Brain microvascular endothelial cell (primary cell): Measurements from ENCODE around the gene UPF2.

Source experiments
- DNase-seq: peaks from one replicate; pipeline ENCODE4 v3.0.0-alpha.2; 2020
- H3K27ac ChIP-seq: fragments of 250-450 bp; sonication (Bioruptor Pico); 2 replicates; pipeline ENCODE4 v1.5.1; 2020; ENCODE audit warnings: mild to moderate bottlenecking, moderate library complexity
- H3K27me3 ChIP-seq: fragments of 250-450 bp; sonication (Bioruptor Pico); replicated peaks from 2 replicates; pipeline ENCODE4 v1.5.1; 2020; ENCODE audit warnings: mild to moderate bottlenecking
- H3K36me3 ChIP-seq: fragments of 250-450 bp; sonication (Bioruptor Pico); replicated peaks from 2 replicates; pipeline ENCODE4 v1.5.1; 2020; ENCODE audit warnings: mild to moderate bottlenecking
- H3K4me3 ChIP-seq: 2 replicates; pipeline ENCODE4 v1.5.1; 2011; ENCODE audit warnings: low read depth, mild to moderate bottlenecking, control low read depth, low read length, moderate library complexity
- CTCF ChIP-seq: IDR thresholded peaks from 2 replicates; pipeline ENCODE4 v1.5.1; 2011; ENCODE audit warnings: low read depth, mild to moderate bottlenecking, moderate library complexity, low read length, control low read depth, inconsistent platforms; ENCODE audit errors: missing control alignments
- in situ Hi-C: cut with HindIII; loops from 2 replicates; pipeline ENCODE4 v1.10.0; 2017; ENCODE audit warnings: low sequenced_read_pairs, low pct_ligation_motif_present

The UPF2 gene

GRCh38 chr10:11949152-11949551 is 93.5 kb downstream of the UPF2 start:
- in situ Hi-C loops, result no loop called here
- H3K4me3 ChIP-seq, result no peak overlapping the region
- H3K27ac ChIP-seq, result no peak overlapping the region
- no peak for TF ChIP-seq CTCF
- DNase-seq, result no peak
- peaks cover 7% of the 10 kb centered on the region for H3K36me3 ChIP-seq
- H3K27me3 ChIP-seq, result no peaks in the 10 kb centered on the region

GRCh38 chr10:11946652-11947051 is 96.0 kb downstream of the UPF2 start:
- Histone ChIP-seq H3K27ac (no peak overlapping the region), H3K4me3 (no peak overlapping the region), H3K27me3 (no peaks in the 10 kb centered on the region), H3K36me3 (peaks cover 13% of the 10 kb centered on the region)
- no peak for DNase-seq
- in situ Hi-C loops, result no loop called here
- TF ChIP-seq CTCF, result no peak

DNA sequence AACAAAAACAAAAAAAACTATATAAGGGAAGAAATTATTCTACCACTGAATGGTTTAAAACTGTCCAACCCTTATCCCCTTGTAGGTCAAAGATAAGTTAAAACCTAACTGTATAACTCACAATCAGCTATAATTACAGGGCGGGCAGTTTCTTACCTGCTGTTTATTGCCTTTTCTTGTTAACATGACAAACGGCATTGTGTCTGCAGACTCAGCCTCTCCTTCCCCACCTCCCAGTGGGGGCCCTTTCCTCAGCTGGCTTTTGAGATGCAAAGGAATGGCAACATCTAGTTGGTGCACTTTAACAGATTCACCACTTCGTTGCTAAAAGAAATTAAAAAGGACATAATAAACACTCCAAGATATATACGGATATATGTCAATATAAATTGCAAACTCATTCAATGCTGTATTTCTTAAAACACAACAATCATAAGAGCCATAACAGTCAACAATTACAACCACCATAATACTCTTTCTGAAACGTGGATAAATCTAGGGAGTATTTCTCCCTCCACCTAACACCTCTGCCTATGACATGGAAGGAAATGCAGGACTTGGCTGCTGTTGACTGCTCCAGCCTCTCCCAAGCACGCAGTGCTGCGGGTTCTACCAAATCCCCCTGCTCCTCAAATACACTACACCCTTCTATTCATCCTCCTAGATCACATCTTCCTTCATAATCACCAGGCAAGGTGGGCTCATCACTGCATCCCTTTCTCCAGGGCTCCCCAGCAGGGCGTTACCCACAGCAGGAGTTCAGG is 106.0 kb downstream of the UPF2 start:
- no peaks in the 10 kb centered on the region for H3K27me3 ChIP-seq
- DNase-seq, result no peak
- in situ Hi-C loops, result no loop called here
- TF ChIP-seq CTCF, result no peak
- H3K36me3 ChIP-seq, result peaks cover 13% of the 10 kb centered on the region
- H3K27ac ChIP-seq, result no peak overlapping the region
- H3K4me3 ChIP-seq, result no peak overlapping the region

DNA sequence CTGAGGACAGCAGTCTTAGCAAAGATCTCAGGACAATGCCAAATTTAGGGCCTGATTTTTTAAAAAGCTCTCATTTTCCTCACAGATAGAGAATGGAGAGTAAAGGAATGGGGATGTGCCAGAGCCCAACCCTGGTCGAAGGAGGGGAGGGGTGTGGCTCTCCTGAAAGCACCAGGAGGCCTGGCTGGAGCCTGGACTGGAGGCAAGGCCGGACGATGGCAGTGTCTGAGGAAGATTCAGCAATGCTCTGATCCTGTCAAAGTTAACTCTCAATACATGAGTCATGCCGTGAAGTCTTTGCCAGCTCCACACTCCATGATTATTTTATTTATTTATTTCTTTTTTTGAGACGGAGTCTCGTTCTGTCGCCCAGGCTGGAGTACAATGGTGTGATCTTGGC is 108.3 kb downstream of the UPF2 start:
- Histone ChIP-seq H3K4me3 (no peak overlapping the region), H3K27ac (no peak overlapping the region), H3K27me3 (no peaks in the 10 kb centered on the region), H3K36me3 (peaks cover 31% of the 10 kb centered on the region)
- in situ Hi-C loops, result no loop called here
- TF ChIP-seq CTCF, result no peak
- DNase-seq, result no peak

GRCh38 chr10:11933577-11934223 is 108.9 kb downstream of the UPF2 start:
- no peak for TF ChIP-seq CTCF
- no peaks in the 10 kb centered on the region for H3K27me3 ChIP-seq
- H3K4me3 ChIP-seq, result no peak overlapping the region
- H3K36me3 ChIP-seq, result peaks cover 33% of the 10 kb centered on the region
- H3K27ac ChIP-seq, result no peak overlapping the region
- in situ Hi-C loops, result no loop called here
- no peak for DNase-seq
